ENCODE measurements around the gene DRG1. TPM values are rescaled to one million over a fixed set of nuclear protein-coding genes. Genes with fewer than 3 reads are reported as not detected.
A peak's percentile ranks its signal among the peaks of the same experiment; 100 is the strongest.

DRG1 gene
- total and polyA plus RNA-seq, 10 of the 15 experiments (the other 5 are each of a cell fraction or from before 2014, with no cell fraction given): 59.7 to 147 (median 85.8) TPM

DNA sequence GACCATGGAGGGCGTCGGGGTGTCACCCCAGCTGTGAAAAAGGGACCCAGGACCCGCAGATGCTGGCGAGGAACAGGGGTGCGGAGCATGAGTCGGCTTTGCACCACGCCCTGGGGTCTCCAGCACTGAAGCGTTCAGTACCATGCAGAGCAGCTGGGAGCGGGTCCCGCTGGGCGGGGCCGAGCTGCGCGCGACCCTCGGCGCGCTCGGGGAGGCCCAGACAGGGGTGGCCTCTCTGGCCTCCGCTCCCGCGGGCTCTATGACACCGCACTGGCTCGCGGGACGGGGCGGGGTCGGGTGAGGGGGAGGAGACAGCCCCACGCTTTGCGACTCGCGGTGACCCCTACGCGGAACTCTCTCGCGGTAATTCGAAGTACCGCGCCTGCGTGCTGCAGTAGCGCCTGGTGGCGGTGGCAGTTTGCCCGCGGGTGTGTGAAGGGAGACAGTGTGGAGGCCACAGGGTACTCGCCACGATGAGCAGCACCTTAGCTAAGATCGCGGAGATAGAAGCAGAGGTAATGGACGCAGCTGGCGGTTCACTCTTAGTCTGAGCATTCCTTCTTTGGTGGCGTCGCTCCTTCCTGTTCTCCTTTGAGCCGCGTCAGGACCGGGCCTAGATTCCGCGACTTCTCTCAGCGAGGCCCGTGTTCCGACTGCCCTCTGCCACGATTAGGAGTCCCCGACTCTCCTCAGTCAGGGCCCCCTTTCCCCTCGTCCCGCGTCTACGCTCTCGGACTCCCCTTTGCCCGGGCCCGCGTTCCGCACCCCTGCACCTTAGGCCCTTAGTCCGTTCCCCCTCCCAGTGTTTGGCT, at the start of gene DRG1 (continued):
- TF ChIP-seq IKZF1 (conservative IDR thresholded peaks at IDR 0.05): peak; percentile 71
- TF ChIP-seq RAD21 (IDR thresholded peaks at IDR 0.05; ENCODE audit: insufficient read depth, low read depth, low read length): no peak
- TF ChIP-seq BRCA1 (IDR thresholded peaks at IDR 0.05; ENCODE audit: low read depth, low read length): peak; percentile 65
- TF ChIP-seq KAT2A (conservative IDR thresholded peaks at IDR 0.05; ENCODE audit: control insufficient read depth, low read depth, low read length): no peak
- TF ChIP-seq, protein P1, sequence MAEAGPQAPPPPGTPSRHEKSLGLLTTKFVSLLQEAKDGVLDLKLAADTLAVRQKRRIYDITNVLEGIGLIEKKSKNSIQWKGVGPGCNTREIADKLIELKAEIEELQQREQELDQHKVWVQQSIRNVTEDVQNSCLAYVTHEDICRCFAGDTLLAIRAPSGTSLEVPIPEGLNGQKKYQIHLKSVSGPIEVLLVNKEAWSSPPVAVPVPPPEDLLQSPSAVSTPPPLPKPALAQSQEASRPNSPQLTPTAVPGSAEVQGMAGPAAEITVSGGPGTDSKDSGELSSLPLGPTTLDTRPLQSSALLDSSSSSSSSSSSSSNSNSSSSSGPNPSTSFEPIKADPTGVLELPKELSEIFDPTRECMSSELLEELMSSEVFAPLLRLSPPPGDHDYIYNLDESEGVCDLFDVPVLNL (IDR thresholded peaks at IDR 0.05; ENCODE audit: low read depth, low read length): peak; percentile 36; the same call in 1 of the 2 replicates
- peak; percentile 55 for TF ChIP-seq MYC (IDR thresholded peaks at IDR 0.05; ENCODE audit: insufficient read depth, insufficient read length, insufficient replicate concordance, low read length, severe bottlenecking)
- TF ChIP-seq, protein P2, sequence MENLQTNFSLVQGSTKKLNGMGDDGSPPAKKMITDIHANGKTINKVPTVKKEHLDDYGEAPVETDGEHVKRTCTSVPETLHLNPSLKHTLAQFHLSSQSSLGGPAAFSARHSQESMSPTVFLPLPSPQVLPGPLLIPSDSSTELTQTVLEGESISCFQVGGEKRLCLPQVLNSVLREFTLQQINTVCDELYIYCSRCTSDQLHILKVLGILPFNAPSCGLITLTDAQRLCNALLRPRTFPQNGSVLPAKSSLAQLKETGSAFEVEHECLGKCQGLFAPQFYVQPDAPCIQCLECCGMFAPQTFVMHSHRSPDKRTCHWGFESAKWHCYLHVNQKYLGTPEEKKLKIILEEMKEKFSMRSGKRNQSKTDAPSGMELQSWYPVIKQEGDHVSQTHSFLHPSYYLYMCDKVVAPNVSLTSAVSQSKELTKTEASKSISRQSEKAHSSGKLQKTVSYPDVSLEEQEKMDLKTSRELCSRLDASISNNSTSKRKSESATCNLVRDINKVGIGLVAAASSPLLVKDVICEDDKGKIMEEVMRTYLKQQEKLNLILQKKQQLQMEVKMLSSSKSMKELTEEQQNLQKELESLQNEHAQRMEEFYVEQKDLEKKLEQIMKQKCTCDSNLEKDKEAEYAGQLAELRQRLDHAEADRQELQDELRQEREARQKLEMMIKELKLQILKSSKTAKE (IDR thresholded peaks at IDR 0.05; ENCODE audit: low read depth, poor library complexity, severe bottlenecking): no peak
- TF ChIP-seq, protein P3, sequence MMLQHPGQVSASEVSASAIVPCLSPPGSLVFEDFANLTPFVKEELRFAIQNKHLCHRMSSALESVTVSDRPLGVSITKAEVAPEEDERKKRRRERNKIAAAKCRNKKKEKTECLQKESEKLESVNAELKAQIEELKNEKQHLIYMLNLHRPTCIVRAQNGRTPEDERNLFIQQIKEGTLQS (IDR thresholded peaks at IDR 0.05; ENCODE audit: borderline replicate concordance, extremely low read depth, low read depth, low read length): no peak
- TF ChIP-seq NBN (IDR thresholded peaks at IDR 0.05): peak; percentile 54; the same call in 1 of the 2 replicates
- peak; percentile 50 for TF ChIP-seq RUNX3 (IDR thresholded peaks at IDR 0.05; ENCODE audit: low read length)
- 0 out of 2 replicates have a peak, but pooled peaks have one; percentile 11 for TF ChIP-seq RFX5 (IDR thresholded peaks at IDR 0.05; ENCODE audit: low read depth, low read length)
- 0 out of 2 replicates have a peak, but pooled peaks have one; percentile 4 for TF ChIP-seq IRF4 (IDR thresholded peaks at IDR 0.05; ENCODE audit: low read depth, low read length)
- TF ChIP-seq, protein P4, sequence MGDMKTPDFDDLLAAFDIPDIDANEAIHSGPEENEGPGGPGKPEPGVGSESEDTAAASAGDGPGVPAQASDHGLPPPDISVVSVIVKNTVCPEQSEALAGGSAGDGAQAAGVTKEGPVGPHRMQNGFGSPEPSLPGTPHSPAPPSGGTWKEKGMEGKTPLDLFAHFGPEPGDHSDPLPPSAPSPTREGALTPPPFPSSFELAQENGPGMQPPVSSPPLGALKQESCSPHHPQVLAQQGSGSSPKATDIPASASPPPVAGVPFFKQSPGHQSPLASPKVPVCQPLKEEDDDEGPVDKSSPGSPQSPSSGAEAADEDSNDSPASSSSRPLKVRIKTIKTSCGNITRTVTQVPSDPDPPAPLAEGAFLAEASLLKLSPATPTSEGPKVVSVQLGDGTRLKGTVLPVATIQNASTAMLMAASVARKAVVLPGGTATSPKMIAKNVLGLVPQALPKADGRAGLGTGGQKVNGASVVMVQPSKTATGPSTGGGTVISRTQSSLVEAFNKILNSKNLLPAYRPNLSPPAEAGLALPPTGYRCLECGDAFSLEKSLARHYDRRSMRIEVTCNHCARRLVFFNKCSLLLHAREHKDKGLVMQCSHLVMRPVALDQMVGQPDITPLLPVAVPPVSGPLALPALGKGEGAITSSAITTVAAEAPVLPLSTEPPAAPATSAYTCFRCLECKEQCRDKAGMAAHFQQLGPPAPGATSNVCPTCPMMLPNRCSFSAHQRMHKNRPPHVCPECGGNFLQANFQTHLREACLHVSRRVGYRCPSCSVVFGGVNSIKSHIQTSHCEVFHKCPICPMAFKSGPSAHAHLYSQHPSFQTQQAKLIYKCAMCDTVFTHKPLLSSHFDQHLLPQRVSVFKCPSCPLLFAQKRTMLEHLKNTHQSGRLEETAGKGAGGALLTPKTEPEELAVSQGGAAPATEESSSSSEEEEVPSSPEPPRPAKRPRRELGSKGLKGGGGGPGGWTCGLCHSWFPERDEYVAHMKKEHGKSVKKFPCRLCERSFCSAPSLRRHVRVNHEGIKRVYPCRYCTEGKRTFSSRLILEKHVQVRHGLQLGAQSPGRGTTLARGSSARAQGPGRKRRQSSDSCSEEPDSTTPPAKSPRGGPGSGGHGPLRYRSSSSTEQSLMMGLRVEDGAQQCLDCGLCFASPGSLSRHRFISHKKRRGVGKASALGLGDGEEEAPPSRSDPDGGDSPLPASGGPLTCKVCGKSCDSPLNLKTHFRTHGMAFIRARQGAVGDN (IDR thresholded peaks at IDR 0.05): peak; percentile 84
- TF ChIP-seq TAF1 (IDR thresholded peaks at IDR 0.05; ENCODE audit: borderline replicate concordance, low read depth, low read length): peak; percentile 88; the same call in 1 of the 2 replicates
- TF ChIP-seq, protein P5, sequence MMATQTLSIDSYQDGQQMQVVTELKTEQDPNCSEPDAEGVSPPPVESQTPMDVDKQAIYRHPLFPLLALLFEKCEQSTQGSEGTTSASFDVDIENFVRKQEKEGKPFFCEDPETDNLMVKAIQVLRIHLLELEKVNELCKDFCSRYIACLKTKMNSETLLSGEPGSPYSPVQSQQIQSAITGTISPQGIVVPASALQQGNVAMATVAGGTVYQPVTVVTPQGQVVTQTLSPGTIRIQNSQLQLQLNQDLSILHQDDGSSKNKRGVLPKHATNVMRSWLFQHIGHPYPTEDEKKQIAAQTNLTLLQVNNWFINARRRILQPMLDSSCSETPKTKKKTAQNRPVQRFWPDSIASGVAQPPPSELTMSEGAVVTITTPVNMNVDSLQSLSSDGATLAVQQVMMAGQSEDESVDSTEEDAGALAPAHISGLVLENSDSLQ (IDR thresholded peaks at IDR 0.05): peak; percentile 19; the same call in 1 of the 2 replicates
- no peak for TF ChIP-seq HDAC6 (IDR thresholded peaks at IDR 0.05; ENCODE audit: unreplicated experiment)
- no peak for TF ChIP-seq SIX5 (IDR thresholded peaks at IDR 0.05; ENCODE audit: low read depth, low read length, severe bottlenecking)
- TF ChIP-seq CBFB (IDR thresholded peaks at IDR 0.05; ENCODE audit: low read depth): peak; percentile 86
- peak; percentile 59; the same call in 1 of the 2 replicates for TF ChIP-seq BACH1 (IDR thresholded peaks at IDR 0.05; ENCODE audit: borderline replicate concordance)
- no peak for TF ChIP-seq ASH2L (IDR thresholded peaks at IDR 0.05; ENCODE audit: borderline replicate concordance, low read depth)
- peak; percentile 71 for TF ChIP-seq SMAD1 (IDR thresholded peaks at IDR 0.05; ENCODE audit: low read depth, partially characterized antibody)
